GM19239 (cell line): ENCODE data around the gene HTR3C.
"Not testable (repeated sequence)": the region's sequence is repeated elsewhere in the genome, so short reads cannot be mapped to it uniquely, and the experiment has no call there.

ENCODE experiments used
- DNase-seq: peaks from one replicate; pipeline ENCODE4 v3.0.0; 2011; ENCODE audit warnings: low spot score; ENCODE audit not compliant: insufficient read length
- FAIRE-seq: peaks from 2 replicates; lab custom pipeline; 2011; peaks lifted over from hg19 to GRCh38; lab: Jason Lieb, UNC

Gene HTR3C, protein sequence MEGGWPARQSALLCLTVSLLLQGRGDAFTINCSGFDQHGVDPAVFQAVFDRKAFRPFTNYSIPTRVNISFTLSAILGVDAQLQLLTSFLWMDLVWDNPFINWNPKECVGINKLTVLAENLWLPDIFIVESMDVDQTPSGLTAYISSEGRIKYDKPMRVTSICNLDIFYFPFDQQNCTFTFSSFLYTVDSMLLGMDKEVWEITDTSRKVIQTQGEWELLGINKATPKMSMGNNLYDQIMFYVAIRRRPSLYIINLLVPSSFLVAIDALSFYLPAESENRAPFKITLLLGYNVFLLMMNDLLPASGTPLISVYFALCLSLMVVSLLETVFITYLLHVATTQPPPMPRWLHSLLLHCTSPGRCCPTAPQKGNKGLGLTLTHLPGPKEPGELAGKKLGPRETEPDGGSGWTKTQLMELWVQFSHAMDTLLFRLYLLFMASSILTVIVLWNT

DNA sequence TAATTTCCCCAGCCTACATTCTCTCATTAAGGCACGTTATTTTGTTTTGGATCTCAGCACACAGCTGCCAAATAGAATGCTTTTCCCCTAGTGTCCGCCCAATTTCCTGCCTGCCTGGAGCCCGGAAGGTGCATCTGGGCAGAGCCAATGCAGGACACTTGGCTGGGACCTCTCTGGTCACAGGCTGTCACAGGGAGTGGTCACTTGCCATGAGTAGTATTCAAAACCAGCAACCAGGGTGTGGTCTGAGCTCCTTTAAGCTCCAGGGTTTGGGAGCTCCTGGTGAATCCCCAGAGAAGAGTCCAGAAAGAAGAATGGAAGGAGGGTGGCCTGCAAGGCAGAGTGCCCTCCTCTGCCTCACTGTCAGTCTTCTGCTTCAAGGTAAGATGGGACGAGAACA lies at the start of gene HTR3C:
Gene HTR3C (plus strand): TSS at position 281 of the 400 bp plus-strand sequence. CDS start 34 bp downstream, at position 315.
- no peak for DNase-seq
- no peak for FAIRE-seq

DNA sequence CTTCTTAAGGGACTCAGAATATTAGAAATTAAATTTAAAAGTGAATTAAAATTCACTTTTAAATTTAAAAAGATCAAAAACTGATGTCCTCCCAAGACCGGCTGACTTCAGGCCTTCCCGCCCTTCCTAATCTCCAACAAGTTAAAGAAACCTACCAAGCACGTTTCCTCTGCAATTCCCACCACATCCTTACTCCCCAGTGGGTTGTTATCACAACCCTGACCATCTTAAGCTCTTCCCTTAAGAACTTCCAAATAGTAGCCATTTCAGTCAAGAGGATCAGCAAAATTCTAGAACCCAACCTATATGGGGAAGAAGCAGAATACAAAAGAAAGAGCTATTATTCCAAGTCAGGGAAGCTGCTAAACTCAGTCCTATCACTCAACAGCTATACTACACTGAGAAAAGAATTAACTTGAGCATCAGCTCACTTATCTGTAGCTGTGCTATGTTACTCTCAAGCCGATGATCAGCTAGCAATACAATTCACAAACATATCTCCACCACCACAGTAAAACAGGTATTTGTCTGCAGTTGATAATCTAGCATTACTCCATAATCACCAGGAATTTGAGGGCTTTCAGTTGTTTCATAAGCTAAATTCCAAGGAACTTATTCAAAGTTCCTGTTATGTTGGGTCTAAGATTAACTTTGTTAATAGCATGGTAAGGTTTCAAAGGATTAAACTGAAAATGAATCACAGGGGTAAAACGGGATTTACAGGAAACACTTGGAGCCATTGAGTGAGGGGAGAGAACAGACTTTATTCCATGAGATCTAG lies 49.5 kb upstream of the HTR3C start:
- no peak for DNase-seq
- FAIRE-seq, result no peak

DNA sequence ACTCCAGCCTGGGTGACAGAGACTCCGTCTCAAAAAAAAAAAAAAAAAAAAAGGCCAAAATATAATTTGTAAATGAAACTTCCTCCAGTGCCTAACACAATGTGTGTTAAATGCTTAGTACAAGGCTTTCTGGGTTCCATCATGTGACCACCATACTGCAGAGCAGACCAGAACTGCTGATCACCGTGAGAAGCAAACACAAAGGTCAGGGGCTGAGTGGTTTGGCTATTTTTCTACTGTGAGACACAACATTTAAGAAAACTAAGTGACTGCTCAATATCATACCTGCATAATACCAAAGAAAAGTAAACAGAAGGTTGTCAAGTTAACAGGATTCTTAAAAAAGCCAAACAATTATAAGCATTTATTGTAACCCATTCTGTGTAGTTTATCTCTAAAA lies 48.4 kb upstream of the HTR3C start:
- FAIRE-seq, result no peak
- no peak for DNase-seq

DNA sequence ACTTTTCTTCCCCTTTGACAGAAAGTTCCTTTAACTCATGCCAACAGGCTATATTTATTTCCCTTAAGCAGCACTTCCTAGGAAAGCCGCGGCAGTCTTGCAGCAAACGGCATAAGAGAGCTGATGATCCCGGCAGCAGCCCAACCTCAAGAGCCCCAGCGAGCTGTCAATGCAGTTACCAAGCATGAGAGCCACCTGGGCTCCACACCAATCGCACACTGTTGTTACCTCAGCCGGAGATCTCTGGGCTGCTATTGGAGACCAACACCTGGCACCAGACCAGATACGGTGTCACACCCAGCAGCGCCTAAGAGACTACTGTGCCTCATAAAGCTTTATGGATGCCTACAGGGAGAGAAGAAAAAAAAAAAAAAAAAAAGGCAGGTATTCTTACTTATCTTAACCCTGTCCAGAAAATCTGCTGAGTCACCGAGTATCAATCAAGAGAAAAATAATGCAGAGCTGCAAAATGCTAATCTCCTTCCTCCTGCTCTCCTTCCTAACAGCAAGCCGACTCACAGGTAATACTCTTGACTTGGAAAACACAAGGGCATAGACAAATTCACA lies 46.8 kb upstream of the HTR3C start:
- peak; percentile 23 for DNase-seq
- no peak for FAIRE-seq

DNA sequence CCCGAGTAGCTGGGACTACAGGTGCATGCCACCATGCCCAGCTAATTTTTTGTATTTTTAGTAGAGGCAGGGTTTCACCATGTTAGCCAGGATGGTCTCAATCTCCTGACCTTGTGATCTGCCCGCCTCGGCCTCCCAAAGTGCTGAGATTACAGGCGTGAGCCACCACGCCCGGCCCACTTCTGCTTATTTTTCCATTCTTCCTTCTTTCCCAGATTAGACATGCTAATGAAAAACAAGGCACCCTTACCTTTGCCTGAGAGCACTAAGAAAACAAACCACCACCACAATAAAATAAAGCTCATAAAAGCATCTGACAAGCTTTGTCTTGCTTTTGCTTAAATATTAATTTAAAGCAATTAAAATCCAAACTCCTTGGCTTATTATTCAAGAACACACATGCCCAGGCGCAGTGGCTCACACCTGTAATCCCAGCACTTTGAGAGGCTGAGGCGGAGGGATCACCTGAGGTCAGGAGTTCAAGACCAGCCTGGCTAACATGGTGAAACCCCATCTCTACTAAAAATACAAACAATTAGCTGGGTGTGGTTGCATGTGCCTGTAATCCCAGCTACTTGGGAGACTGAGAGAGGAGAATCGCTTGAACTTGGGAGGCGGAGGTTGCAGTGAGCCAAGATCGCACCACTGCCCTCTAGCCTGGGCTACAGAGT lies 45.6 kb upstream of the HTR3C start:
- not testable (repeated sequence) for DNase-seq, FAIRE-seq

DNA sequence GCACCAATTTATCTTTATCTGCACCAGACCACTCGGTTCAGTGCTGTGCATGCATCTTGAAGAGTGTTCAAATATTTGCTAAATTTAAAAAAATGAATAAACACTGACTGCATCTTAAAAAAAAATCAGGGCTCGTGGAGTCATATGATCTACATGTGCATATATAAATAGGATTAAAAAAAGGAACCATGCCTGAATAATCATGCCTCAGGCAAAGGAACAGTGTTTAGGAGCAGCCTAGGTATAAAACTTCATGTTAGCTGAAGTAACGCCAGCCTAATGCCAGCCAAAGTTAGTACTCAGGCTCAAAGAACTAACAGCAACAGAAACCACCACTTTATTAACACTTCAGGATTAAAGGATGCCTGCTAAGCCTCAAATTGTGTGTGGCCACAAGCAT lies 44.7 kb upstream of the HTR3C start:
- DNase-seq (no peak), FAIRE-seq (no peak)

DNA sequence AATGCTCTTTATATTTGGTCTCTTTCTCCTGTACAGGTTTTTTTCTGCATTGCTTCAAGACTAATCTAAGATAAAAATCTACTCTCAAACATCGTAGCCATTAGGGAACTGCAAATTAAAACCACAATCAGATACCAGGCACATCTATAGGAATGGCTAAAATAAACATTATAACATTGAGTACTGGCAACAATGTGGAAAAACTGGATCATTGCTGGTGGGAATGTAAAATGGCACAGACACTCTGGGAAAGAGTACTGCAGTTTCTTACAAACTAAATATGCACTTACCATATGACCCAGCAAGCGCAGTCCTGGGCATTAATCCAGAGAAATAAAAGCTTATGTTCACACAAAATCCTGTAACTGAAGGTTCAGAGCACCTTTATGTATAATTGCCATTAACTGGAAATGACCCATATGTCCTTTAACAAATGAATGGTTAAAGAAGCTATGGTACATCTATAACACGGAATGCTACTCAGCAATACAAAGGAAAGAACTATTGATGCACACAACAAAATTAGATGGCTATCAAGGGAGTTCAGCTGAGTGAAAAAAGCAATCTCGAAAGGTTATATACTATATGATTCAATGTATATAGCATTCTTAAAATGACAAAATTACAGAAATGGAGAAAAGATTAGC lies 41.5 kb upstream of the HTR3C start:
- DNase-seq (no peak), FAIRE-seq (no peak)

DNA sequence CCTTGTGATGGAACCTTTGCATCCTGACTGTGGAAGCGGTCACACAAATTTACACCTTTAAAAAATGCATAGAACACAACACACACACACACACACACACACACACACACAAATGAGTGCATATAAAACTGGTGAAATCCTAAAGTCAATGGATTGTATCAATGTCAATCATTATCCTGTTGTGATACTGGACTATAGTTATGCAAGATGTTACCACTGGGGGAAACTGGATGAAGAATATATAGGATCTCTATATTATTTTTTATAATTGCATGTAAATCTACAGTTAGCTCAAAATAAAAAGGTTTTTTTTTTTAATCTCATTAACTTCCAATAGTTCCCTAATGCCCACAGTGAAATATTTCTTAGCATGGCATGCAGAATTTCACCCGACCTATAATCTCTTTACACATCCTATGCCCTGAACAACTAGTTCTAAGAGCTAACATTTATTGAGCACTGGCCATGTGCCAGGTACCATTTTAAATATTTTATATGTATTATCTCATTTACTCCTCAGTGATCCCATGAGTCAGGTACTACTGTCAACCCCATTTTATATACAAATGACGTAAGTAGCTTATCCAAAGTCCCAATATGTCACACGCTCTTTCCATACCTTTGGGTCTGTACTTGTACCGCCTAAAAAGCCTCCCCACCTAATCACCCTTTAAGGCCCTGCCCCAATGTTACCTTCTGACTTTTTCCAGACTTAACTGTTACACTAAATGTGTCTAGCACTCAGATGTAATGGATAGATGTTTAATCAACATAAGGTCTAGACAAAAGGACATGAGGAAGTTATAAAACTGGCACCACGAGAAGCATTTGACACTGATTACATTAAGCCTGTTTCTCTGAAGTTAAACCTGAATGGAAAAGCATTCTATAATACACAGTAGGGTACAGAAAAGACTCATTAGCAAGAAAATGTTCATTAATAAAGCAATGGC lies 40.6 kb upstream of the HTR3C start:
- no peak for DNase-seq
- no peak for FAIRE-seq

DNA sequence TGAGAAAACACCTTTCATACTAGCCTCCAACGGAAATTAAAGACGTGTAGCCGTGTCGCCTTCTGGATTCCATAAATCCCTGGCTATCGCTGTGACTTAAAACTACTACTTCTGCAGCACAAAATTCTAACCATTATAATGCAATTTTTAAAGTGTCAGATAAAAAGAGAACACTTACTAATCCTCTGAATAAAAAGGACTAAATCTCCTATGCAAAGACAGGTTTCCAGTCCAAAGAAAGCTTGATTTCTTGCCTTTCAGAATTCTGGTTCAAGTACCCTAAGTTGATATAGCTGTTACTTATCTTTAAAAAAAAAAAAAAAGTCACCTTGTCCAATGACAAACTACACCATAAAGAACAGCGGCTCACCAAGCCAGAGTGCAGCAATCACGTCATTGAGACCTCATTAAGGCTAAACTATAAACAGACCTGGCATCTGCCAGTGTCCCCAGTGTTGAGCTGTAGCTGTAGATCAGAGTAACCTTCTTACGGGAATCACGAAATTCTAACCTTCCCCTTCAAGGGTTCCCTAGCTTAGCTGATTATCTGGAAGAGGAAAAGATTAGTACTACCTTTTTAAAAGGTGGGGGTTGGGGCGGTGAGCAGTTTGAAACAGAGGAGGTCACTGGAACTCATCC lies 37.3 kb upstream of the HTR3C start:
- no peak for DNase-seq
- no peak for FAIRE-seq

DNA sequence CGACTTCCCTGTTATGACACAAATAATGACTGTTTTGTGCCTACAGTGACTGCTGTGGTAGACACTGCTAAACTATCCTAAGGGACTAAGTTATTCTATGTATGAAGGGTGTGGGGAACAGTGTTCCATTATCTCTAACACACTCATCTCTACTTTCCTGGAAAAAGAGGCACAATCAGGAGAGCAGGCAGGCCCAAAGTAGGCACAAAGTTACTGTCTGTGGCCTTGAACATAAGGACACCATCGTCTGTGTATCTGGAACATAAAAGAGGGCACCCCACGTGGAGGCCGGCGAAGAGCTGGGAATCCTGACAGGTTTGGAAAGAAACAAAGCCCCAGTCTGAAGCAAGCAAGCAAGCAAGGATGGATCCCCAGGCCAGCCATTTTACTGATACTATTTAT lies 36.7 kb upstream of the HTR3C start:
- FAIRE-seq (no peak), DNase-seq (no peak)

DNA sequence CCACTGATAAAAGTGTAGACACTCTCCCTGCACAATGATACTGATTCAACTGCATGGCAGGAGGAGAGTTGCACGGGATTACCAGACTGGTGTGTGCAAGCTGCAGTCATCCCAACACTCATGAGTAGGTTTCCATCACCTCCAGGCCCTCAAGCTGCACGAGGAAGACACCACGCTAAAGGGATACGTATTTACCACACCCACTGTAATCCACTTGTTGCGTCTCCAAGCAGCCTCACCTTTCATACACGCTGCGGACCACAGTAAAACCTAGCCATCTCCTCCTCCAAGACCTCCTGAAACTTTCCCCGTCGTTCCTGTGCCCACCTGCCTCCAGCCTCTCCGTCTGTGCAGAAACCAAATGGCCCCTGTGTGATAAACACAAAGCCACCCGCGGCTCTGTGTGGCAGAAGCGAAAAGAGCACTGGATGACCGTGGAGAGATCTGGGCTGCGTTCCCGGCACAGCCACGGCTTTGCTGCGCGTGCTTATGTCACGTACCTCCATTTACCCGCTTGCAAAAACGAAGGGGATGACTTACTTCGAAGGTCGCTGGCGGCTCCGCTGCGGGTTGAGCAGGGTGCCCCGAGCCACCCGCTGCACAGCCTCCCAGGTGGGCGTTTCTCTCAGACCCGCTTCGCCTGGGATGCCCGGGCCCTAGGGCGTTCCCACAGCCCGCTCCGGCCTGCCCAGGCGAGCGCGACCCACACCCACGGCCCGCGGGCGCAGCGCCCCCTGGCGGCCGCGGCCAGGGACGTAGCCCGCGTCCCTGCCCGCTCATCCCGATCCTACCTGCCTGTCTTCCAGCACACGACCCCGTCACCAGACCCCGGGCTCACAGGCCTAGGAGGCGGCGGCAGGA lies 35.8 kb upstream of the HTR3C start:
- FAIRE-seq, result no peak

DNA sequence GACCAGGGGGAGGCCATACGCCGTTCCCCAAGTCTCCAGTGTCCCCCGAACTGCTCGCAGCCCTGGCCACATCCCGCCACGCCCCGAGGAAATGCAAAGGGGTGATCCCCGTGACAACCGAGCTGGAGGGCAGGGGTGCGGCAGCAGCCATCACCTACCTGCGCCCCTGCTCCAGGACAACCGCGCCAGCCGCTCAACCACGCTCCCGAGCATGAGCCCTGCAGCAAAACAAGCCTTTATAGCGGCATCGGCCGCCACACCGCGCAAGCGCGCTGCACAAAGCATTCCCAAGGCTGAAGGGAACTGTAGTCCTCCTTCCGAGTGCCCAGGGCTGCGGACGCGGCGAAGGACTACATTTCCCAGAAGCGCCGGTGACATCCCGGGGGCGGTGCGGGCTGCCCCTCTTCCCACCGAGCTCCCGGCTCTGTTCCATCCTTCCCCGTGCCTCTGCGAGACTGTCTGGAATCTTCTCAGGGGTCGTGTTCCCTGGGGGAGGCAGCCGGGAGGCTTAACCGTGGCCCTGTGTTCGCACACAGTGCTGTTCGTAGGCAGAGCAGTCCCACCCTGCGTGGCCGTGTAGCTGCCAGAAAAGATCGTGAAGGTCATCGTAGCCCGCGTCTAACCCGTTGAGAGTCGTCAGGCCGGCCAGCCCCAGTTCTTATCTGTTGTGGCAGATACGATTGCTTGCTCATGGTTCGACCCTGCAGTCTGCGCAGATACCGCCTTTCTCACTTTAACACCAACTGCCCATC lies 35.0 kb upstream of the HTR3C start, which contains the start of gene ABCC5:
Gene ABCC5 (minus strand): TSS at position 213 of the 752 bp plus-strand sequence. CDS start 3,492 bp downstream, outside the sequence.
- DNase-seq, result peak; percentile 92
- FAIRE-seq, result peak; percentile 65

More for the DNA sequence above, 35.8 kb upstream of the HTR3C start:
- DNase-seq, result peak; percentile 52

DNA sequence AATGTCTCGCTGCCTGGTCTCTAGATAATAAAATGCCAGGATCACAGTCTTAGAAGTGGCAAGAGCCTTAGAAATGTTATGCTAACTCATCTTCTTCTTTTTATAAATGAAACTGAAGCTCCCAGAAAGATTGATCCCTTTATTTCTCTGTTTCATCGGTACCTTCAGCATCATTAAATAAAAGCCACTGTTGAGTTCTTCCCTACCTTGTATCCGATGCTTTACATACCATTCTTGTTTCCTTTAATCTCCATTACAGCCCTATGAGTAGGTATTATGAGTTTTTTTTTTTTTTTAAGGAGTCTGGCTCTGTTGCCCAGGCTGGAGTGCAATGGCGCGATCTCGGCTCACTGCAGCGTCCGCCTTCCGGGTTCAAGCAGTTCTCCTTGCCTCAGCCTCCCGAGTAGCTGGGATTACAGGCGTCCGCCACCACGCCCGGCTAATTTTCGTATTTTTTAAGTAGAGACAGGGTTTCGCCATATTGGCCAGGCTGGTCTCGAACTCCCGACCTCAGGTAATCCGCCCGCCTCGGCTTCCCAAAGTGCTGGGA lies 34.3 kb upstream of the HTR3C start:
- no peak for FAIRE-seq
- no peak for DNase-seq

DNA sequence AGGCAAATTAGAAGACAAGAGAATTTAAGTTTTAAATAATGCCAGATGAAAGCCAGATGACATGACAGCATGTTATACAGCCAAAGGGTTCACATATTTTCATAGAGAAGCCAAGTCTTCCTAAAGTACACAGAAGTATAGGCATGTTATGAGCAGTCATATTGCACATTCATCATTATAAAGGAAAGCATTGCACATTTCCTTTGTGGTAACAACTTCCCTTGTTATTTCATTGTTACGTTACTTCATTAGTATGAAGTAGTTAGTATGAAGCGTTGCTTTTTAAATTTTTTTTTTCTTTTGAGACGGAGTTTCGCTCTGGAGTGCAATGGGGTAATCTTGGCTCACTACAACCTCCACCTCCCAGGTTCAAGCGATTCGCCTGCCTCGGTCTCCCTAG lies 30.5 kb upstream of the HTR3C start:
- FAIRE-seq, result no peak
- no peak for DNase-seq

DNA sequence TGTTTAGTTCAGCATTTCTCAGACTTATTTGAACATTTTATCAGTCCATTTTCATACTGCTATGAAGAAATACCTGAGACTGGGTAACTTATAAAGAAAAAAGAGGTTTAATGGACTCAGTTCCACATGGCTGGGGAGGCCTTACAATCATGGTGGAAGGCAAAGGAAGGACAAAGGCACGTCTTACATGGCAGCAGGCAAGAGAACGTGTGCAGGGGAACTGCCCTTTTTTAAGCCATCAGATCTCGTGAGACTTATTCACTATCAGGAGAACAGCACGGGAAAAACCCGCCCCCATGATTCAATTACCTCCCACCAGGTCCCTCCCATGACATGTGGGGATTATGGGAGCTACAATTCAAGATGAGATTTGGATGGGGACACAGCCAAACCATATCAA lies 27.6 kb upstream of the HTR3C start:
- not testable (repeated sequence) for FAIRE-seq, DNase-seq

DNA sequence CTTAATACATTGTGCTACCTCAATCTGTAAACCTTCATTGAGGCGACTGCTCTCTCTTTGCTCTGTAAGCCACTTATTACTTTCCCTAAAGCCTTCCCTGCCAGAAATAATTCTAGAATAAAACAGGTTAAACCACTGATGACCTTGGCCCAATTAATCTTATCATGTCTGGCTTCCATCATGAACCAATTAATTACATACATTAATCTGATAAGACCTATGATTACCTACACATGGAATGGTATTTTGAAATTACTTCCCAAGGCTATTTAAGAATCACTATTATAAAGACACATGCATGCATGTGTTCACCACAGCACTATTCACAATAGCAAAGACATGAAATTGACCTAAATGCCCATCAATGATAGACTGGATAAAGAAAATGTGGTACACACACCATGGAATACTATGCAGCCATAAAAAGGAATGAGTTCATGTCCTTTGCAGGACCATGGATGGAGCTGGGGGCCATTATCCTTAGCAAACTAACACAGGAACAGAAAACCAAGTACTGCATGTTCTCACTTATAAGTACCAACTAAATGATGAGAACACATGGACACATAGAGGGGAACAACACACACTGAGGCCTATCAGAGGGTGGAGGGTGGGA lies 24.5 kb upstream of the HTR3C start:
- DNase-seq, FAIRE-seq: not testable (repeated sequence)
